NCI-H1092 treated with DMSO at 0.1 percent for 48 hours (cell line): Measurements from ENCODE around the gene FGA.

Source experiments
- DNase-seq: peaks from one replicate; lab custom pipeline; 2025; lab: John Stamatoyannopoulos, UW

Gene FGA

DNA sequence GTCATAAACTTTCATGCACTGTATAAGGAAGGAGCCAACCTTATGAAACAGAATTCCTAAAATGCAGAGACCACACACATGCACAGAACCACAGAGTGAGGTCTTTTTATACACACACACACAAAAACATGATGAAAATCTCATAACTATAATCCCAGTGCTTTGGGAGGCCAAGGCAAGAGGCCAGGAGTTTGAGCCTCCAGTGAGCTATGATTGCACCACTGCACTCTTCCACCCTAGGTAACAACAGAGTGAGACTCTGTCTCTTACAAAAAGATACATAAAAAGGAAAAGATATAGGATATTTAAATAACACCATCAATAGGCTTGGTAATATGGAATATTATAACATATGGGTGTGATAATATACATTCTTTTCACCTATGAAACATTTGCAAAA, 10.6 kb downstream of the FGA start:
- DNase-seq = no peak

DNA sequence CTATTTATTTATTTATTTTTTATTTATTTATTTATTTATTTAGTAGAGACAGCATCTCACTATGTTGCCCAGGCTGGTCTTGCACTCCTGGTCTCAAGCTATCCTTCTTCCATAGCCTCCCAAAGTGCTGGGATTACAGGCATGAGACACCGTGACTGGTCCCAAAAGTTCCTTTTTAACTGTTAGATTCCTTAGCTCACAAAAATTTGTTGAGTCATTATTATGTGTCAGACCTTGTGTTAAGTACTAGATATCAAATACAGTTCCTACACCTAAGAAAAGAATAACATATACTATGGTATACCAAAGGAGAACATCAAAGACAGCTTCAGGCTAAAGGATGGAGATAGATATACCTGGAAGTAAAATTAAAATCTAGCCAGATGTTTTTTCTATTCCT, 11.6 kb downstream of the FGA start:
- no peak for DNase-seq

- DNase-seq = no peak
These were observed 13.2 kb downstream of the FGA start for GRCh38 chr4:154577324-154577723.

DNA sequence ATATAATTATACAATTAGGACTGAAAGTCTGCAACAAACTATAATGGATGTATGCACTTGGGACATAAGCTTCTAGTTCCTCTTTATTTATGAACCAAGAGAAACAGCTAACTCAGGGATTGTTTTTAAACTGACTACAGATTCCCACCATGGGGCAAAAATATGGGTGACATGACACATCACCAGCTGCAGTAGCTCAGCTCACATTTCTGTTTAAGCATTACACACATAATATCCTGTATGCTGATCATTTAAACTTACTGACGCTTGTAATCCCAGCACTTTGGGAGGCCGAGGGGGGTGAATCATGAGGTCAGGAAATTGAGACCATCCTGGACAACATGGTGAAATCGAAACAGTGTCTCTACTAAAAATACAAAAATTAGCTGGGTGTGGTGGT, 16.2 kb downstream of the FGA start:
- no peak for DNase-seq

DNA sequence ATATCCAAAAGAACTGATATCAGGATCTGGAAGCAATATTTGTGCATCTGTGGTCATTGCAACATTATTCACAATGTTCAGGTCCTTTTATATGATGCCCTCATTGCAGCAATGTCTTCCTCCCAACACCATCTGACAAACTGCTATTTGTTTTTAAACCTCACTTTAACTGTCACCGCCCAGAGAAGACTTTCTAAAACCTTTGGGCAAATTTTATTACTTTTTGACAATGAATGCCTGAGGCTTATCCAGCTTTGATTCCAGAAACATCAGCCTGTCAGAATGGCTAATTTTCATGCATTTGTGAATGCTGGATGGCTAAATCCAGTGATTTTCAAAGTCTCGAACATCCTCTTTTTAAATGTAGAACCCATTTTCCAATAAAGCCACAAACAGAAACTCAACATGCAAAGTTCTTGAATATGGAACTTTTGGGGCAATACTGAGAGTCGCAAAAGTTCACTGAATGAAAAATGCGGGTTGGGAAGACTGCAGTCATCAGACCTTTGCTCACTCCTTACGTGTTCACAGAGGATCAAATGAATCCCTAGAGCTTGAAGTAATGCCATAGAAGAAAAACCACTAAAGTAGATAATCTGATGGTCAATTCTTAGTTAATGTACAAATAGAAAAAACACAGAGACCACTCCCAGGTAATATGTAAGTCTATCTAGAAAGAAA, 17.2 kb downstream of the FGA start:
- DNase-seq = no peak

DNA sequence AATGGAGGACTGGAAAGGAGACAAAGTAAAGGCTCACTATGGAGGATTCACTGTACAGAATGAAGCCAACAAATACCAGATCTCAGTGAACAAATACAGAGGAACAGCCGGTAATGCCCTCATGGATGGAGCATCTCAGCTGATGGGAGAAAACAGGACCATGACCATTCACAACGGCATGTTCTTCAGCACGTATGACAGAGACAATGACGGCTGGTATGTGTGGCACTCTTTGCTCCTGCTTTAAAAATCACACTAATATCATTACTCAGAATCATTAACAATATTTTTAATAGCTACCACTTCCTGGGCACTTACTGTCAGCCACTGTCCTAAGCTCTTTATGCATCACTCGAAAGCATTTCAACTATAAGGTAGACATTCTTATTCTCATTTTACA, 21.0 kb downstream of the FGA start:
- DNase-seq = no peak

DNA sequence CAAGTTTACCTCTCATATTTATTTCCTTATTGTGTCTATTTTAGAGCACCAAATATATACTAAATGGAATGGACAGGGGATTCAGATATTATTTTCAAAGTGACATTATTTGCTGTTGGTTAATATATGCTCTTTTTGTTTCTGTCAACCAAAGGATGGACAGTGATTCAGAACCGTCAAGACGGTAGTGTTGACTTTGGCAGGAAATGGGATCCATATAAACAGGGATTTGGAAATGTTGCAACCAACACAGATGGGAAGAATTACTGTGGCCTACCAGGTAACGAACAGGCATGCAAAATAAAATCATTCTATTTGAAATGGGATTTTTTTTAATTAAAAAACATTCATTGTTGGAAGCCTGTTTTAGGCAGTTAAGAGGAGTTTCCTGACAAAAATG, 21.5 kb downstream of the FGA start:
- no peak for DNase-seq

DNA sequence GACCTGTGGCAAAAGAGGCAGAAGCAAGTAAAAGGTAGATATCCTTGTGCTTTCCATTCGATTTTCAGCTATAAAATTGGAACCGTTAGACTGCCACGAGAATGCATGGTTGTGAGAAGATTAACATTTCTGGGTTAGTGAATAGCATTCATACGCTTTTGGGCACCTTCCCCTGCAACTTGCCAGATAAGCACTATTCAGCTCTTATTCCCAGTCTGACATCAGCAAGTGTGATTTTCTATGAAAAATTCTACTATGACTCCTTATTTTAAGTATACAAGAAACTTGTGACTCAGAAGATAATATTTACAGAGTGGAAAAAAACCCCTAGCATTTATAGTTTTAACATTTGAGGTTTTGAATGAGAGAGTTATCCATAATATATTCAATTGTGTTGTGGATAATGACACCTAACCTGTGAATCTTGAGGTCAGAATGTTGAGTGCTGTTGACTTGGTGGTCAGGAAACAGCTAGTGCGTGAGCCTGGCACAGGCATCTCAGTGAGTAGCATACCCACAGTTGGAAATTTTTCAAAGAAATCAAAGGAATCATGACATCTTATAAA, 23.8 kb downstream of the FGA start:
- DNase-seq = no peak

DNA sequence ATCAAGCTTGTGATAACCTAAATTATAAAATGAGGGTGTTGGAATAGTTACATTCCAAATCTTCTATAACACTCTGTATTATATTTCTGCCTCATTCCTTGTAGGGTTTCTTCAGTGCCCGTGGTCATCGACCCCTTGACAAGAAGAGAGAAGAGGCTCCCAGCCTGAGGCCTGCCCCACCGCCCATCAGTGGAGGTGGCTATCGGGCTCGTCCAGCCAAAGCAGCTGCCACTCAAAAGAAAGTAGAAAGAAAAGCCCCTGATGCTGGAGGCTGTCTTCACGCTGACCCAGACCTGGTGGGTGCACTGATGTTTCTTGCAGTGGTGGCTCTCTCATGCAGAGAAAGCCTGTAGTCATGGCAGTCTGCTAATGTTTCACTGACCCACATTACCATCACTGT, 24.8 kb downstream of the FGA start:
- DNase-seq = no peak

GRCh38 chr4:154564311-154564710, 26.2 kb downstream of the FGA start:
- DNase-seq = no peak

- no peak for DNase-seq
These were observed 27.8 kb downstream of the FGA start, which contains the start of gene FGB for GRCh38 chr4:154562697-154563254. FGB (plus strand) TSS chr4:154563011; CDS start chr4:154563019, 8 bp downstream.

GRCh38 chr4:154560824-154561231, 29.7 kb downstream of the FGA start:
- DNase-seq = no peak

- no peak for DNase-seq
These were observed 30.1 kb downstream of the FGA start for GRCh38 chr4:154560419-154560801.

GRCh38 chr4:154559494-154560418, 30.8 kb downstream of the FGA start:
- peak; percentile 34 for DNase-seq

DNA sequence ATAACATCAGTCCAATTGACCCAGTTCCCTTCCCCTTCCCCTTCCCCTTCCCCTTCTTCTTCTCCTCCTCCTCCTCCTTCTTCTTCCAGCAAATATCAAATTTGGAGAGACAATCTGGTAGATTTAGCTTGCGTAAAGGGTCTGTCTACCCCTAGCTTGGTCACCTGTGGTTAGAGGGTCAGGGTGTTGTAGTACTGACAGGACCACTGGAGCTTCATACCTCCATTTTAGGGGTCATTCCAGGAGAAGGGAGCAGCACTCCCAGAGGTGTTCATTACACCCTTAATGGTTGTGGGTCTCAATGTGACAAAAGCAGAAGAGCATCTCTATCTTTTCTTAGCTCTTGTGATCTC, 31.4 kb downstream of the FGA start:
- no peak for DNase-seq

- DNase-seq = peak; percentile 63
These were observed 38.5 kb downstream of the FGA start for GRCh38 chr4:154551872-154552686.

DNA sequence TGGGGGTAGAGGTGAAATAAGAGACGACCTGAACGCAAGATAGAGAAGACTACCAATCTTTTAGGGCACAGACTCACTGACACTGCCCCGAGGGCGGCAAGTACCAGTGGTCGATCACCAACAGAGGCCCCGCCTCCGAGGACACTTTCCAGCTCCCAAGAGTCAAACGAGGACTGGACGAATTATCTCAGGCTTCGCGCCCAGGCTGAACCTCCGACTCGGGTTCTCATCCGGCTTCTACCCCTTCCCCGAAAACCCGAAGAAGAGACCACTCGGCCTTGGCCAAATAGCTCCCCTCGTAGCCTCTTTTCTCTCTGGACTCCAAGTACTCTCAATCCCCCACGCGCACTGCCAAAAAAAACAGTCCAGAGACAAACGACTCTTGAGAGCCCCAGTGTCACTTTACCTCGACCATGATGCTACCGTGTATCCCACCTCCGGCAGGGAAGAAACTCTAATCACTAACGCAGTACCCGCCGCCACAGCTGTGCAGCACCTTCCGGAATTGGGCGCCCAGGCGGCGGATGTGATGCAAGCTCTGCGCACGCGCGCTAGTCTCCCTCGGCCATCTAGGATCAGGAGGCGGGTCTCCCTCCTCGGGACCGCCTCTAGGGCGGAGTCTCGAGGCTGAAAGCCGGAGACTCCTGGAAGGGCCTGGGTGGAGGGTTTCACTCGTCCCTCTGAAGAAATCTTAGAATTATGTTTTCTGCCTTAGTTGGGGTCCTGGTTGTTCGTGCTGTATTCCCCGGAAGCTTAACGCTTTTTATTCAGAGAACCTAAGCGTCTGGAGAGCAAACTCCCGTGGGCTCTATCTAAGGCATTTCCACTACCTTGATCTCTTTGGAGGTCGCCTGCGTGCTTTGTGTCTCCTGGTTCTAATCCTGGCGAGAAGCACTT, 40.4 kb downstream of the FGA start, which contains the start of gene PLRG1:
TSS of gene PLRG1 (minus strand) at position 507 of the 897 bp plus-strand sequence. CDS start at position 415, 92 bp downstream.
- peak; percentile 94 for DNase-seq

GRCh38 chr4:154545689-154546088, 44.9 kb downstream of the FGA start:
- no peak for DNase-seq

DNA sequence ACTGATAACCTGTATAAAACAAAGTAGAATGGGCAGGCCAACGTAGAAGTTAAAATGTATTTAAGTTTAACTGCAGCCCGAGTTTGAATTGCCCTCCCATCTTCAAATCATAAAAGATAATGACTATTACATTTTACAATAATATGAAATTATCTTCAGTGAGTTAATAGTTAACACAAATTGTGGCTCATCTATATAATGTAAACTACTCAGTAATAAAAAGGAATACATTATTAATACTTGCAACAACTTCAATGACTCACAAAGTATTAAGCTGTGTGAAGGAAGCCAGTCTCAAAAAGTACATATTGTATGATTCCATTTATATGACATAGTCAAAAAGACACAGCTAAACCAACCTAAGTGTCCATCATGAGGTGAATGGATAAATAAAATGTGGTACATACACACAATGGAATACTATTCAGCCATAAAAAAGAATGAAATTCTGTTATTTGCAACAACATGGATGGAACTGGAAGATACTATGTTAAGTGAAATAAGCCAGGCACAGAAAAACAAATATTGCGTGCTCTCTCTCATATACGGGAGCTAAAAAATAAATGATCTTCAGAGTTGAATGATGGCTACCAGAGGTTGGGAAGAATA, 48.2 kb downstream of the FGA start:
- DNase-seq = no peak
